HepG2 (cell line): ENCODE data around the gene CHID1. TPM values are rescaled to one million over a fixed set of nuclear protein-coding genes. Genes with fewer than 3 reads are reported as not detected.

Experiments
- FLYWCH1 ChIP-seq: sonication (generic); formaldehyde crosslinking; IDR thresholded peaks from 2 replicates; pipeline ENCODE4 v1.8.1; 2023; ENCODE audit warnings: mild to moderate bottlenecking, missing genetic modification reagents
- GZF1 ChIP-seq: sonication (generic); formaldehyde crosslinking; IDR thresholded peaks from 2 replicates; pipeline ENCODE4 v1.5.1; 2020; ENCODE audit warnings: mild to moderate bottlenecking, missing genetic modification reagents
- JUNB ChIP-seq: sonication (generic); formaldehyde crosslinking; IDR thresholded peaks from 2 replicates; pipeline ENCODE4 v1.8.0; 2022; ENCODE audit warnings: missing genetic modification reagents, mild to moderate bottlenecking, borderline replicate concordance
- JUND ChIP-seq: sonication (generic); formaldehyde crosslinking; IDR thresholded peaks from 2 replicates; pipeline ENCODE4 v1.8.0; 2022; ENCODE audit warnings: mild to moderate bottlenecking, missing genetic modification reagents
- MAF1 ChIP-seq: sonication (generic); formaldehyde crosslinking; IDR thresholded peaks from 2 replicates; pipeline ENCODE4 v1.5.0; 2020; ENCODE audit warnings: missing genetic modification reagents, borderline replicate concordance
- MYC ChIP-seq: sonication (generic); formaldehyde crosslinking; IDR thresholded peaks from 2 replicates; pipeline ENCODE4 v1.9.0; 2021; ENCODE audit warnings: missing genetic modification reagents, borderline replicate concordance
- SMARCE1 ChIP-seq: fragments of 450-650 bp; IDR thresholded peaks from 2 replicates; pipeline ENCODE4 v1.6.1; 2017; ENCODE audit warnings: borderline replicate concordance
- TEAD2 ChIP-seq: sonication (generic); formaldehyde crosslinking; IDR thresholded peaks from 2 replicates; pipeline ENCODE4 v1.9.0; 2021; ENCODE audit warnings: missing genetic modification reagents
- ZNF34 ChIP-seq: sonication (generic); formaldehyde crosslinking; IDR thresholded peaks from 2 replicates; pipeline ENCODE4 v1.4.0; 2020; ENCODE audit warnings: mild to moderate bottlenecking, missing genetic modification reagents, borderline replicate concordance
- ZNF556 ChIP-seq: sonication (generic); formaldehyde crosslinking; IDR thresholded peaks from 2 replicates; pipeline ENCODE4 v1.4.0; 2020; ENCODE audit warnings: mild to moderate bottlenecking, missing genetic modification reagents, borderline replicate concordance
- ZNF709 ChIP-seq: sonication (generic); formaldehyde crosslinking; IDR thresholded peaks from 2 replicates; pipeline ENCODE4 v1.5.0; 2020; ENCODE audit warnings: mild to moderate bottlenecking, missing genetic modification reagents
- ZNF839 ChIP-seq: sonication (generic); formaldehyde crosslinking; IDR thresholded peaks from 2 replicates; pipeline ENCODE4 v1.4.0; 2020; ENCODE audit warnings: missing genetic modification reagents, mild to moderate bottlenecking, borderline replicate concordance
- polyA plus RNA-seq, 8 experiments: library from polyadenylated mRNA; depleted of rRNA in 3 of 8; stranded (reverse) in 7 of 8; unstranded in 1 of 8; fragments of >200 nt; fragmentation: Illumina TruSeq in 4 of 8; extraction: Trizol in 4 of 8; gene quantifications; 2 replicates each; pipeline versions ENCODE4 v1.2.1 to v1.2.3, GENCODE V29; 2011 to 2016; ENCODE audit warnings: low read depth in 4 of 8, missing spikeins in 1 of 8, mixed read lengths in 1 of 8; ENCODE audit not compliant: insufficient read depth in 1 of 8
- total RNA-seq, 5 experiments: library from RNA; depleted of rRNA; stranded (reverse); fragments of >200 nt; fragmentation: Illumina TruSeq; extraction: Trizol; gene quantifications; 2 replicates each; pipeline ENCODE4 v1.2.3, GENCODE V29; 2016; ENCODE audit warnings: low read depth in 1 of 5
- TF ChIP-seq, protein P1 (sequence below): sonication (generic); formaldehyde crosslinking; IDR thresholded peaks from 2 replicates; pipeline ENCODE4 v1.5.1; 2020; ENCODE audit warnings: mild to moderate bottlenecking, missing genetic modification reagents, borderline replicate concordance
- TF ChIP-seq, protein P2 (sequence below): sonication (generic); formaldehyde crosslinking; IDR thresholded peaks from 2 replicates; pipeline ENCODE4 v1.5.0; 2020; ENCODE audit warnings: missing genetic modification reagents, mild to moderate bottlenecking, borderline replicate concordance
- TF ChIP-seq, protein P3 (sequence below): sonication (generic); formaldehyde crosslinking; IDR thresholded peaks from 2 replicates; pipeline ENCODE4 v1.4.0; 2020; ENCODE audit warnings: missing genetic modification reagents, low read depth, mild to moderate bottlenecking, borderline replicate concordance
- TF ChIP-seq, protein P4 (sequence below), 2 experiments: sonication (generic) in 1 of 2; formaldehyde crosslinking in 1 of 2; IDR thresholded peaks; 2 replicates each; pipeline versions ENCODE4 v1.6.1 to v1.9.0; 2014 to 2022; ENCODE audit warnings: antibody characterized with exemption in 1 of 2, borderline replicate concordance in 1 of 2, inconsistent platforms in 1 of 2, low read depth in 1 of 2, missing genetic modification reagents in 1 of 2

Gene CHID1
- total and polyA plus RNA-seq, 2 of the 13 experiments (the other 11 are each of a cell fraction or from before 2014, with no cell fraction given), result 65.1 to 93.6 TPM

DNA sequence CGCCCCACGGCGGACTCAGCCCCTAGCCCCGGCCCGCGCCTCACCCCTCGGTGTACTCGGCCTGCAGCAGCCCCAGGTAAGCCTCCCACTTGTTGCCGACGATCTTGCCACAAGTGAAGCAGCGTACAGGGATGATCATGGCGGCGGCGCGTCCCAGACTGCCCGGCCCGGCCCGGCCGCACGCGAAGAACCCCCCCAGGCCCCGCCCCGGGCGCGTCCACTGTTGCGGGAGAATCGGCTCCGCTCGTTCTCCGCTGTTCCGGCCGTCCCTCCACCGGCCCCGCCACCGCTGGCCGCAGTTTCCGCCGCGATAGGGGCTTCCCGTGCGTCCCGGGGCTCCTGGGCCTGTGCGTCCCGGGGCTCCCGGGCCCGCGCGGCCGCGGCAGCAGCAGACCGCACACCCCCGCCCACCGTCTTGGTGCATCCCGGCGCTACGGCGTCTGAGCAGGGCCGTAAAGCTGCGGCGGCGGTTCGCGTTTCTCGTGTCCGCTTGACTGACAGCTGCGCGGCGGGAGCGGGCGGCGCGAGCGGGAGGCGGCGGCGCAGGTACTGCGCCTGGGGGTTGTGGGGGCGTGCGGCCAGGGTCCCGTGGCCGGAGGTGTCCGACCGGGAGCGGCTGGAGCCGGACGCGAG, 68.1 kb downstream of the CHID1 start, which contains the start of the genes POLR2L and TSPAN4 (continued):
- TF ChIP-seq, protein P1, sequence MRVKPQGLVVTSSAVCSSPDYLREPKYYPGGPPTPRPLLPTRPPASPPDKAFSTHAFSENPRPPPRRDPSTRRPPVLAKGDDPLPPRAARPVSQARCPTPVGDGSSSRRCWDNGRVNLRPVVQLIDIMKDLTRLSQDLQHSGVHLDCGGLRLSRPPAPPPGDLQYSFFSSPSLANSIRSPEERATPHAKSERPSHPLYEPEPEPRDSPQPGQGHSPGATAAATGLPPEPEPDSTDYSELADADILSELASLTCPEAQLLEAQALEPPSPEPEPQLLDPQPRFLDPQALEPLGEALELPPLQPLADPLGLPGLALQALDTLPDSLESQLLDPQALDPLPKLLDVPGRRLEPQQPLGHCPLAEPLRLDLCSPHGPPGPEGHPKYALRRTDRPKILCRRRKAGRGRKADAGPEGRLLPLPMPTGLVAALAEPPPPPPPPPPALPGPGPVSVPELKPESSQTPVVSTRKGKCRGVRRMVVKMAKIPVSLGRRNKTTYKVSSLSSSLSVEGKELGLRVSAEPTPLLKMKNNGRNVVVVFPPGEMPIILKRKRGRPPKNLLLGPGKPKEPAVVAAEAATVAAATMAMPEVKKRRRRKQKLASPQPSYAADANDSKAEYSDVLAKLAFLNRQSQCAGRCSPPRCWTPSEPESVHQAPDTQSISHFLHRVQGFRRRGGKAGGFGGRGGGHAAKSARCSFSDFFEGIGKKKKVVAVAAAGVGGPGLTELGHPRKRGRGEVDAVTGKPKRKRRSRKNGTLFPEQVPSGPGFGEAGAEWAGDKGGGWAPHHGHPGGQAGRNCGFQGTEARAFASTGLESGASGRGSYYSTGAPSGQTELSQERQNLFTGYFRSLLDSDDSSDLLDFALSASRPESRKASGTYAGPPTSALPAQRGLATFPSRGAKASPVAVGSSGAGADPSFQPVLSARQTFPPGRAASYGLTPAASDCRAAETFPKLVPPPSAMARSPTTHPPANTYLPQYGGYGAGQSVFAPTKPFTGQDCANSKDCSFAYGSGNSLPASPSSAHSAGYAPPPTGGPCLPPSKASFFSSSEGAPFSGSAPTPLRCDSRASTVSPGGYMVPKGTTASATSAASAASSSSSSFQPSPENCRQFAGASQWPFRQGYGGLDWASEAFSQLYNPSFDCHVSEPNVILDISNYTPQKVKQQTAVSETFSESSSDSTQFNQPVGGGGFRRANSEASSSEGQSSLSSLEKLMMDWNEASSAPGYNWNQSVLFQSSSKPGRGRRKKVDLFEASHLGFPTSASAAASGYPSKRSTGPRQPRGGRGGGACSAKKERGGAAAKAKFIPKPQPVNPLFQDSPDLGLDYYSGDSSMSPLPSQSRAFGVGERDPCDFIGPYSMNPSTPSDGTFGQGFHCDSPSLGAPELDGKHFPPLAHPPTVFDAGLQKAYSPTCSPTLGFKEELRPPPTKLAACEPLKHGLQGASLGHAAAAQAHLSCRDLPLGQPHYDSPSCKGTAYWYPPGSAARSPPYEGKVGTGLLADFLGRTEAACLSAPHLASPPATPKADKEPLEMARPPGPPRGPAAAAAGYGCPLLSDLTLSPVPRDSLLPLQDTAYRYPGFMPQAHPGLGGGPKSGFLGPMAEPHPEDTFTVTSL, result no peak
- TF ChIP-seq MAF1 (no peak), TEAD2 (CRISPR knock-in tag) (no peak), JUNB (CRISPR knock-in tag) (no peak), ZNF34 (no peak; the same call in 1 of the 2 replicates), ZNF556 (CRISPR knock-in tag) (peak; percentile 49; the same call in 1 of the 2 replicates), FLYWCH1 (CRISPR knock-in tag) (no peak), GZF1 (CRISPR knock-in tag) (no peak), ZNF709 (CRISPR knock-in tag) (no peak), ZNF839 (CRISPR knock-in tag) (no peak), JUND (no peak), MYC (CRISPR knock-in tag) (peak; percentile 72), SMARCE1 (no peak)
- TF ChIP-seq, protein P2, sequence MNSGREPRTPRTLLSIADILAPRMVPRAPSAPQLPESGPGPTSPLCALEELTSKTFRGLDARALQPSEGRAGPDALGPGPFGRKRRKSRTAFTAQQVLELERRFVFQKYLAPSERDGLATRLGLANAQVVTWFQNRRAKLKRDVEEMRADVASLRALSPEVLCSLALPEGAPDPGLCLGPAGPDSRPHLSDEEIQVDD, result peak; percentile 67; the same call in 1 of the 2 replicates
- TF ChIP-seq, protein P3, sequence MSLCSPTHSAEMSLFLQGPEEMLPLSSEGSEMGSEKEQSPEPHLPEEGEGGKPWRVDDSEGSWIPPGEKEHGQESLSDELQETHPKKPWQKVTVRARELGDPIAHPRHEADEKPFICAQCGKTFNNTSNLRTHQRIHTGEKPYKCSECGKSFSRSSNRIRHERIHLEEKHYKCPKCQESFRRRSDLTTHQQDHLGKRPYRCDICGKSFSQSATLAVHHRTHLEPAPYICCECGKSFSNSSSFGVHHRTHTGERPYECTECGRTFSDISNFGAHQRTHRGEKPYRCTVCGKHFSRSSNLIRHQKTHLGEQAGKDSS (CRISPR knock-in tag), result no peak; the same call in 1 of the 2 replicates
- TF ChIP-seq, protein P4, sequence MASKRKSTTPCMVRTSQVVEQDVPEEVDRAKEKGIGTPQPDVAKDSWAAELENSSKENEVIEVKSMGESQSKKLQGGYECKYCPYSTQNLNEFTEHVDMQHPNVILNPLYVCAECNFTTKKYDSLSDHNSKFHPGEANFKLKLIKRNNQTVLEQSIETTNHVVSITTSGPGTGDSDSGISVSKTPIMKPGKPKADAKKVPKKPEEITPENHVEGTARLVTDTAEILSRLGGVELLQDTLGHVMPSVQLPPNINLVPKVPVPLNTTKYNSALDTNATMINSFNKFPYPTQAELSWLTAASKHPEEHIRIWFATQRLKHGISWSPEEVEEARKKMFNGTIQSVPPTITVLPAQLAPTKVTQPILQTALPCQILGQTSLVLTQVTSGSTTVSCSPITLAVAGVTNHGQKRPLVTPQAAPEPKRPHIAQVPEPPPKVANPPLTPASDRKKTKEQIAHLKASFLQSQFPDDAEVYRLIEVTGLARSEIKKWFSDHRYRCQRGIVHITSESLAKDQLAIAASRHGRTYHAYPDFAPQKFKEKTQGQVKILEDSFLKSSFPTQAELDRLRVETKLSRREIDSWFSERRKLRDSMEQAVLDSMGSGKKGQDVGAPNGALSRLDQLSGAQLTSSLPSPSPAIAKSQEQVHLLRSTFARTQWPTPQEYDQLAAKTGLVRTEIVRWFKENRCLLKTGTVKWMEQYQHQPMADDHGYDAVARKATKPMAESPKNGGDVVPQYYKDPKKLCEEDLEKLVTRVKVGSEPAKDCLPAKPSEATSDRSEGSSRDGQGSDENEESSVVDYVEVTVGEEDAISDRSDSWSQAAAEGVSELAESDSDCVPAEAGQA (IDR thresholded peaks at IDR 0.05; ENCODE audit: low read depth), result no peak
- TF ChIP-seq, protein P4 (CRISPR knock-in tag; IDR thresholded peaks at IDR 0.05; ENCODE audit: borderline replicate concordance), result no peak
